ENCODE measurements around the gene CCDC92B. TPM values are rescaled to one million over a fixed set of nuclear protein-coding genes. Genes with fewer than 3 reads are reported as not detected.

CCDC92B gene
- total RNA-seq, 6 experiments from 2014 or later: not detected

GRCh38 chr17:2736956-2737355, 12.5 kb downstream of the CCDC92B start:
- no peaks in the 10 kb centered on the region for H3K9me3 Mint-ChIP-seq
- no peak overlapping the region for H3K27ac Mint-ChIP-seq
- no peak for DNase-seq
- H3K36me3 Mint-ChIP-seq (ENCODE audit: low read depth): no peaks in the 10 kb centered on the region
- TF ChIP-seq CTCF (IDR thresholded peaks at IDR 0.05): no peak
- no peak overlapping the region for H3K4me3 Mint-ChIP-seq
- no peaks in the 10 kb centered on the region for H3K4me1 Mint-ChIP-seq (ENCODE audit: low read depth)
- H3K27me3 Mint-ChIP-seq (ENCODE audit: insufficient read depth): peaks cover 11% of the 10 kb centered on the region

- no peak for TF ChIP-seq CTCF (IDR thresholded peaks at IDR 0.05)
- Mint-ChIP-seq H3K4me3 (no peak overlapping the region), H3K9me3 (no peaks in the 10 kb centered on the region)
Measured at GRCh38 chr17:2735896-2736295, 13.6 kb downstream of the CCDC92B start.

GRCh38 chr17:2734939-2735338, 14.5 kb downstream of the CCDC92B start:
- TF ChIP-seq CTCF (IDR thresholded peaks at IDR 0.05): no peak
- H3K36me3 Mint-ChIP-seq (ENCODE audit: low read depth): no peaks in the 10 kb centered on the region
- no peak overlapping the region for H3K4me3 Mint-ChIP-seq
- H3K4me1 Mint-ChIP-seq (ENCODE audit: low read depth): no peaks in the 10 kb centered on the region
- H3K27ac Mint-ChIP-seq: no peak overlapping the region
- DNase-seq: no peak
- H3K9me3 Mint-ChIP-seq: no peaks in the 10 kb centered on the region
- H3K27me3 Mint-ChIP-seq (ENCODE audit: insufficient read depth): peaks cover 15% of the 10 kb centered on the region

More at GRCh38 chr17:2735896-2736295, 13.6 kb downstream of the CCDC92B start:
- H3K36me3 Mint-ChIP-seq (ENCODE audit: low read depth): no peaks in the 10 kb centered on the region
- DNase-seq: no peak
- peaks cover 11% of the 10 kb centered on the region for H3K27me3 Mint-ChIP-seq (ENCODE audit: insufficient read depth)
- H3K27ac Mint-ChIP-seq: no peak overlapping the region
- no peaks in the 10 kb centered on the region for H3K4me1 Mint-ChIP-seq (ENCODE audit: low read depth)

- Mint-ChIP-seq H3K4me1 (ENCODE audit: low read depth) (no peaks in the 10 kb centered on the region), H3K36me3 (ENCODE audit: low read depth) (no peaks in the 10 kb centered on the region), H3K4me3 (no peak overlapping the region), H3K27ac (no peak overlapping the region), H3K27me3 (ENCODE audit: insufficient read depth) (peaks cover 24% of the 10 kb centered on the region), H3K9me3 (no peaks in the 10 kb centered on the region)
- DNase-seq: no peak
- TF ChIP-seq CTCF (IDR thresholded peaks at IDR 0.05): no peak
Measured at GRCh38 chr17:2731807-2732206, 17.6 kb downstream of the CCDC92B start.

GRCh38 chr17:2730764-2731353, 18.6 kb downstream of the CCDC92B start:
- Mint-ChIP-seq H3K4me3 (no peak overlapping the region), H3K27ac (no peak overlapping the region), H3K4me1 (ENCODE audit: low read depth) (no peaks in the 10 kb centered on the region), H3K36me3 (ENCODE audit: low read depth) (no peaks in the 10 kb centered on the region), H3K27me3 (ENCODE audit: insufficient read depth) (peaks cover 30% of the 10 kb centered on the region), H3K9me3 (no peaks in the 10 kb centered on the region)
- no peak for TF ChIP-seq CTCF (IDR thresholded peaks at IDR 0.05)
- no peak for DNase-seq

GRCh38 chr17:2724784-2725164, 24.7 kb downstream of the CCDC92B start:
- DNase-seq: no peak
- H3K9me3 Mint-ChIP-seq: no peaks in the 10 kb centered on the region
- no peak overlapping the region for H3K4me3 Mint-ChIP-seq
- H3K27me3 Mint-ChIP-seq (ENCODE audit: insufficient read depth): peaks cover 42% of the 10 kb centered on the region
- TF ChIP-seq CTCF (IDR thresholded peaks at IDR 0.05): no peak
- H3K27ac Mint-ChIP-seq: no peak overlapping the region
- H3K4me1 Mint-ChIP-seq (ENCODE audit: low read depth): no peaks in the 10 kb centered on the region
- H3K36me3 Mint-ChIP-seq (ENCODE audit: low read depth): no peaks in the 10 kb centered on the region

Data from HFFc6 (cell line).